Skeletal muscle cell (primary cell): ENCODE measurements around the gene RNF223.
"Not testable (repeated sequence)": the region's sequence is repeated elsewhere in the genome, so short reads cannot be mapped to it uniquely, and the experiment has no call there.

Experiments
- DNase-seq: peaks from one replicate; pipeline ENCODE4 v3.0.0-alpha.2; 2010; ENCODE audit warnings: low read depth
- H3K4me3 ChIP-seq: 2 replicates; pipeline ENCODE4 v1.5.1; 2011; ENCODE audit warnings: low read depth, mild to moderate bottlenecking, control low read depth, low read length, moderate library complexity

RNF223 gene

GRCh38 chr1:1077396-1077795, 3.3 kb upstream of the RNF223 start:
- not testable (repeated sequence) for H3K4me3 ChIP-seq, DNase-seq

- H3K4me3 ChIP-seq, result no peak overlapping the region
- no peak for DNase-seq
Measured at GRCh38 chr1:1075148-1075935, 1.2 kb upstream of the RNF223 start.

- no peak overlapping the region for H3K4me3 ChIP-seq
- DNase-seq, result no peak
Measured at GRCh38 chr1:1074631-1075147, 583 bp upstream of the RNF223 start.

GRCh38 chr1:1072849-1073742, 1.0 kb downstream of the RNF223 start:
- DNase-seq, result no peak
- H3K4me3 ChIP-seq, result no peak overlapping the region

- DNase-seq, result no peak
- no peak overlapping the region for H3K4me3 ChIP-seq
Measured at GRCh38 chr1:1072299-1072848, 1.7 kb downstream of the RNF223 start.

- no peak overlapping the region for H3K4me3 ChIP-seq
Measured at GRCh38 chr1:1071486-1072298, 2.4 kb downstream of the RNF223 start.

GRCh38 chr1:1069711-1070676, 4.1 kb downstream of the RNF223 start:
- DNase-seq, result no peak
- H3K4me3 ChIP-seq, result peak overlapping the region; percentile 63

More at GRCh38 chr1:1071486-1072298, 2.4 kb downstream of the RNF223 start:
- no peak for DNase-seq

GRCh38 chr1:1069056-1069710, 4.9 kb downstream of the RNF223 start:
- peak overlapping the region; percentile 63 for H3K4me3 ChIP-seq
- no peak for DNase-seq

GRCh38 chr1:1068517-1069055, 5.5 kb downstream of the RNF223 start:
- no peak for DNase-seq
- H3K4me3 ChIP-seq, result peak overlapping the region; percentile 63

- DNase-seq, result no peak
- H3K4me3 ChIP-seq, result peak overlapping the region; percentile 63
Measured at GRCh38 chr1:1067860-1068516, 6.1 kb downstream of the RNF223 start.

GRCh38 chr1:1067284-1067859, 6.7 kb downstream of the RNF223 start:
- no peak overlapping the region for H3K4me3 ChIP-seq
- DNase-seq, result no peak

- DNase-seq, result no peak
- H3K4me3 ChIP-seq, result no peak overlapping the region
Measured at GRCh38 chr1:1066403-1067283, 7.5 kb downstream of the RNF223 start.

- H3K4me3 ChIP-seq, DNase-seq: not testable (repeated sequence)
Measured at GRCh38 chr1:1065940-1066304, 8.2 kb downstream of the RNF223 start.

- DNase-seq, result no peak
- H3K4me3 ChIP-seq, result no peak overlapping the region
Measured at GRCh38 chr1:1065265-1065939, 8.7 kb downstream of the RNF223 start.
